HCT116 (cell line): ENCODE data around the gene YPEL3. TPM values are rescaled to one million over a fixed set of nuclear protein-coding genes. Genes with fewer than 3 reads are reported as not detected.

Source experiments
- ATAC-seq: fragments of 200-7000 bp; cut with Tn5 transposase; 2 replicates; pipeline ENCODE4 v1.9.1; 2020; ENCODE audit warnings: mild to moderate bottlenecking, moderate library complexity
- BruUV-seq: library from RNA; stranded (reverse); fragments of 400-500 nt; replicated peaks from 2 replicates; lab custom pipeline; 2021; lab: Mats Ljungman, UMichigan
- CTCF ChIA-PET: fragments of 300-600 bp; sonication (Branson Sonifier 250); formaldehyde crosslinking; loops from one replicate; lab custom pipeline; 2021; ENCODE audit warnings: antibody characterized with exemption; lab: Charles Lee
- POLR2A ChIA-PET: fragments of 300-600, 350-600 bp; sonication (Branson Sonifier 250); formaldehyde crosslinking; loops from one replicate; lab custom pipeline; 2021; ENCODE audit warnings: antibody characterized with exemption; lab: Charles Lee
- RAD21 ChIA-PET, 2 experiments: fragments of 300-600 bp; sonication (Branson Sonifier 250); formaldehyde crosslinking; loops; one replicate each; lab custom pipeline; 2023; ENCODE audit warnings: low total read pairs in 2 of 2; ENCODE audit not compliant: uncharacterized antibody in 2 of 2, unreplicated experiment in 2 of 2, low non-redundant PET in 1 of 2; lab: Charles Lee
- DNase-seq: peaks from one replicate; pipeline ENCODE4 v3.0.0-alpha.2; 2010; ENCODE audit warnings: low read depth, low spot score
- H2AFZ ChIP-seq: fragments of 200-600 bp; shearing (Covaris generic), sonication (generic); 2 replicates; pipeline ENCODE4 v1.6.1; 2017; ENCODE audit warnings: low read depth, mixed run types, mixed read lengths, antibody characterized with exemption, low read length; ENCODE audit not compliant: poor library complexity, severe bottlenecking
- H3K27ac ChIP-seq: 2 replicates; pipeline ENCODE4 v1.5.1; 2012; ENCODE audit warnings: low read depth, low read length
- H3K27me3 ChIP-seq: fragments of 200-600 bp; sonication (generic); 2 replicates; pipeline ENCODE4 v1.6.1; 2016; ENCODE audit warnings: mixed run types, low read length, mixed read lengths; ENCODE audit not compliant: insufficient read depth
- H3K36me3 ChIP-seq, 2 experiments: fragments of 200-500 bp in 1 of 2; fragments of 200-600 bp in 1 of 2; sonication (Bioruptor generic) in 1 of 2; sonication (generic) in 1 of 2; 2 replicates each; pipeline versions ENCODE4 v1.5.1 to v1.6.1; 2014 to 2016; ENCODE audit warnings: low read length in 2 of 2, inconsistent platforms in 1 of 2, mixed read lengths in 1 of 2, mixed run types in 1 of 2; ENCODE audit not compliant: insufficient read depth in 2 of 2, control insufficient read depth in 1 of 2
- H3K4me1 ChIP-seq, 2 experiments: fragments of 200-600 bp in 1 of 2; sonication (generic) in 1 of 2; 2 replicates each; pipeline versions ENCODE4 v1.5.1 to v1.6.1; 2012 to 2017; ENCODE audit warnings: low read length in 2 of 2, inconsistent platforms in 1 of 2, mild to moderate bottlenecking in 1 of 2, mixed read lengths in 1 of 2, mixed run types in 1 of 2, moderate library complexity in 1 of 2; ENCODE audit not compliant: insufficient read depth in 2 of 2, control insufficient read depth in 1 of 2
- H3K4me2 ChIP-seq: fragments of 200-600 bp; sonication (generic); 2 replicates; pipeline ENCODE4 v1.6.1; 2017; ENCODE audit warnings: mixed run types, low read length, mixed read lengths
- H3K4me3 ChIP-seq, 2 experiments: fragments of 200-600 bp in 1 of 2; sonication (generic) in 1 of 2; replicated peaks in 1 of 2; 2 replicates each; pipeline ENCODE4 v1.5.1; 2011 to 2016; ENCODE audit warnings: low read length in 2 of 2, control low read depth in 1 of 2, low read depth in 1 of 2, mild to moderate bottlenecking in 1 of 2, mixed read lengths in 1 of 2, mixed run types in 1 of 2
- H3K79me2 ChIP-seq: fragments of 200-600 bp; sonication (generic); 2 replicates; pipeline ENCODE4 v1.6.1; 2017; ENCODE audit warnings: mild to moderate bottlenecking, mixed run types, low read length, moderate library complexity, mixed read lengths; ENCODE audit not compliant: insufficient read depth
- H3K9ac ChIP-seq: fragments of 200-600 bp; sonication (generic); 2 replicates; pipeline ENCODE4 v1.6.1; 2016; ENCODE audit warnings: low read length, mixed read lengths
- H3K9me2 ChIP-seq: fragments of 200-600 bp; sonication (generic), shearing (Covaris generic); 2 replicates; pipeline ENCODE4 v1.6.1; 2017; ENCODE audit warnings: mixed run types, mild to moderate bottlenecking, moderate library complexity; ENCODE audit not compliant: insufficient read depth
- H3K9me3 ChIP-seq, 2 experiments: fragments of 200-500 bp in 1 of 2; fragments of 200-600 bp in 1 of 2; sonication (Bioruptor generic) in 1 of 2; sonication (generic) in 1 of 2; 2 replicates each; pipeline ENCODE4 v1.6.1; 2014 to 2017; ENCODE audit warnings: low read length in 2 of 2, mixed read lengths in 2 of 2, inconsistent platforms in 1 of 2, low read depth in 1 of 2, mild to moderate bottlenecking in 1 of 2, mixed run types in 1 of 2, moderate library complexity in 1 of 2; ENCODE audit not compliant: control insufficient read depth in 1 of 2, insufficient read depth in 1 of 2
- H4K20me1 ChIP-seq: fragments of 200-600 bp; sonication (generic), shearing (Covaris generic); 2 replicates; pipeline ENCODE4 v1.6.1; 2017; ENCODE audit warnings: mixed run types, mild to moderate bottlenecking, moderate library complexity; ENCODE audit not compliant: insufficient read depth
- ATF3 ChIP-seq: IDR thresholded peaks from 2 replicates; pipeline ENCODE4 v1.6.1; 2012
- CBX3 ChIP-seq: IDR thresholded peaks from 2 replicates; pipeline ENCODE4 v1.6.1; 2012; ENCODE audit warnings: low read depth
- CEBPB ChIP-seq: IDR thresholded peaks from 2 replicates; pipeline ENCODE4 v1.6.1; 2012; ENCODE audit warnings: low read depth
- CTCF ChIP-seq, 3 experiments: fragments of 200-600 bp in 1 of 3; sonication (generic) in 1 of 3; IDR thresholded peaks in 2 of 3; conservative IDR thresholded peaks in 1 of 3; 2 replicates each; pipeline ENCODE4 v1.5.1; 2012 to 2017; ENCODE audit warnings: low read depth in 2 of 3, low read length in 2 of 3, antibody characterized with exemption in 1 of 3, borderline replicate concordance in 1 of 3, control low read depth in 1 of 3, mild to moderate bottlenecking in 1 of 3, mixed read lengths in 1 of 3, mixed run types in 1 of 3, moderate library complexity in 1 of 3; ENCODE audit not compliant: insufficient read depth in 1 of 3
- ELF1 ChIP-seq: IDR thresholded peaks from 2 replicates; pipeline ENCODE4 v1.6.1; 2012; ENCODE audit warnings: low read depth, borderline replicate concordance
- EZH2 ChIP-seq: fragments of 200-600 bp; sonication (generic); IDR thresholded peaks from 2 replicates; pipeline ENCODE4 v1.6.1; 2017; ENCODE audit warnings: antibody characterized with exemption, mixed run types
- FOSL1 ChIP-seq: IDR thresholded peaks from 2 replicates; pipeline ENCODE4 v1.6.1; 2012; ENCODE audit warnings: low read depth
- JUND ChIP-seq: IDR thresholded peaks from 2 replicates; pipeline ENCODE4 v1.6.1; 2012
- POLR2A ChIP-seq: IDR thresholded peaks from 2 replicates; pipeline ENCODE4 v1.7.0; 2011; ENCODE audit warnings: borderline replicate concordance; ENCODE audit not compliant: insufficient read depth, insufficient read length; ENCODE audit errors: extremely low read depth
- POLR2AphosphoS5 ChIP-seq: IDR thresholded peaks from 2 replicates; pipeline ENCODE4 v1.6.1; 2011; ENCODE audit warnings: mild to moderate bottlenecking, low read depth, low read length, moderate library complexity
- REST ChIP-seq: IDR thresholded peaks from 2 replicates; pipeline ENCODE4 v1.6.1; 2012; ENCODE audit warnings: low read depth
- SIN3A ChIP-seq: IDR thresholded peaks from 2 replicates; pipeline ENCODE4 v1.6.1; 2012; ENCODE audit warnings: low read depth
- SP1 ChIP-seq: IDR thresholded peaks from 2 replicates; pipeline ENCODE4 v1.6.1; 2012; ENCODE audit warnings: low read depth
- SRF ChIP-seq: IDR thresholded peaks from 2 replicates; pipeline ENCODE4 v1.6.1; 2012; ENCODE audit warnings: low read depth
- TCF7L2 ChIP-seq: IDR thresholded peaks from 2 replicates; pipeline ENCODE4 v1.7.0; 2011; ENCODE audit warnings: borderline replicate concordance, inconsistent platforms; ENCODE audit not compliant: insufficient read depth, insufficient read length; ENCODE audit errors: extremely low read depth
- YY1 ChIP-seq: IDR thresholded peaks from 2 replicates; pipeline ENCODE4 v1.6.1; 2011; ENCODE audit warnings: low read length, low read depth, moderate library complexity, mild to moderate bottlenecking; ENCODE audit not compliant: insufficient replicate concordance; ENCODE audit errors: extremely low read depth
- ZBTB33 ChIP-seq: IDR thresholded peaks from 2 replicates; pipeline ENCODE4 v1.6.1; 2011; ENCODE audit warnings: mild to moderate bottlenecking, low read length, moderate library complexity; ENCODE audit not compliant: insufficient replicate concordance; ENCODE audit errors: extremely low read depth
- ZNF274 ChIP-seq: fragments of 200-500 bp; sonication (Bioruptor generic); IDR thresholded peaks from 2 replicates; pipeline ENCODE4 v1.6.1; 2014; ENCODE audit warnings: mild to moderate bottlenecking, low read depth, low read length, inconsistent platforms
- intact Hi-C: fragments of 100-400 bp; cut with micrococcal nuclease; formaldehyde crosslinking; loops from 2 replicates; pipeline ENCODE4 v1.10.0; 2022
- total RNA-seq: library from RNA; stranded (reverse); gene quantifications from one replicate; pipeline ENCODE4 v1.2.1, GENCODE V29; 2021; ENCODE audit not compliant: unreplicated experiment
- TF ChIP-seq, protein P1 (sequence below): IDR thresholded peaks from 2 replicates; pipeline ENCODE4 v1.6.1; 2012

YPEL3 gene
- total RNA-seq, 1 experiment from 2014 or later: 10.9 TPM

- Histone ChIP-seq H3K27me3 (no peaks in the 10 kb centered on the region), H3K9me2 (no peaks in the 10 kb centered on the region), H3K4me2 (no peak overlapping the region), H3K9ac (no peak overlapping the region), H3K4me3 (no peak overlapping the region), H2AFZ (no peak overlapping the region), H4K20me1 (no peaks in the 10 kb centered on the region), H3K27ac (no peak overlapping the region), H3K79me2 (no peaks in the 10 kb centered on the region), H3K36me3 (no peaks in the 10 kb centered on the region), H3K9me3 (no peaks in the 10 kb centered on the region), H3K4me1 (no peaks in the 10 kb centered on the region)
- ChIA-PET POLR2A (no interaction called here), CTCF (interaction anchor here (1.7 kb wide), 1 partner anchor 267 kb away, joined by 10 read pairs; no protein-coding TSS in a partner anchor), RAD21 (interaction anchor here in 1 of 2 experiments (0.7 kb wide), 1 partner anchor 302 kb away, joined by 3 read pairs; no protein-coding TSS in a partner anchor)
- no TSS peak for BruUV-seq
- no peak for DNase-seq
- no peak for ATAC-seq
- intact Hi-C loops: no loop called here
- TF ChIP-seq CBX3 (no peak), REST (no peak), ZBTB33 (no peak), ELF1 (no peak), SP1 (no peak), SIN3A (no peak), ZNF274 (no peak), SRF (no peak), CTCF (IDR thresholded peaks at IDR 0.05 in 2 of 3, conservative IDR thresholded peaks at IDR 0.05 in 1 of 3; ENCODE audit: borderline replicate concordance in 1 of 3, insufficient read depth in 1 of 3, low read depth in 2 of 3, low read length in 2 of 3) (no peak), ATF3 (no peak), TCF7L2 (no peak), EZH2 (no peak), YY1 (no peak), FOSL1 (no peak), CEBPB (no peak), JUND (no peak), POLR2A (no peak), POLR2AphosphoS5 (no peak)
- TF ChIP-seq, protein P1, sequence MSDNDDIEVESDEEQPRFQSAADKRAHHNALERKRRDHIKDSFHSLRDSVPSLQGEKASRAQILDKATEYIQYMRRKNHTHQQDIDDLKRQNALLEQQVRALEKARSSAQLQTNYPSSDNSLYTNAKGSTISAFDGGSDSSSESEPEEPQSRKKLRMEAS: no peak
These were observed 45.7 kb upstream of the YPEL3 start for GRCh38 chr16:30141750-30142149.
